Astrocyte of the spinal cord (primary cell): Measurements from ENCODE around the gene APOBEC3F.

Experiments used
- DNase-seq: peaks from one replicate; pipeline ENCODE4 v3.0.0; 2011; ENCODE audit warnings: low read depth, low spot score
- H3K4me3 ChIP-seq: 2 replicates; pipeline ENCODE4 v1.5.1; 2011; ENCODE audit warnings: low read depth, mild to moderate bottlenecking, low read length, moderate library complexity
- CTCF ChIP-seq: IDR thresholded peaks from 2 replicates; pipeline ENCODE4 v1.5.1; 2012; ENCODE audit warnings: low read depth, mild to moderate bottlenecking, low read length, inconsistent platforms
- in situ Hi-C: cut with HindIII; loops from 2 replicates; pipeline ENCODE4 v1.10.0; 2017; ENCODE audit warnings: low sequenced_read_pairs

APOBEC3F gene

GRCh38 chr22:39098026-39098425 lies 57.4 kb downstream of the APOBEC3F start:
- no peak overlapping the region for H3K4me3 ChIP-seq
- in situ Hi-C loops: no loop called here
- TF ChIP-seq CTCF: no peak
- no peak for DNase-seq

GRCh38 chr22:39098576-39098975 lies 57.9 kb downstream of the APOBEC3F start:
- H3K4me3 ChIP-seq: no peak overlapping the region
- in situ Hi-C loops: no loop called here
- TF ChIP-seq CTCF: no peak
- DNase-seq: no peak

GRCh38 chr22:39101226-39101625 lies 60.6 kb downstream of the APOBEC3F start:
- no peak for DNase-seq
- in situ Hi-C loops: no loop called here
- no peak for TF ChIP-seq CTCF
- no peak overlapping the region for H3K4me3 ChIP-seq

GRCh38 chr22:39103431-39103830 lies 62.8 kb downstream of the APOBEC3F start:
- in situ Hi-C loops: no loop called here

More at GRCh38 chr22:39103431-39103830, 62.8 kb downstream of the APOBEC3F start:
- no peak for TF ChIP-seq CTCF
- H3K4me3 ChIP-seq: no peak overlapping the region
- no peak for DNase-seq
